K562 (cell line): ENCODE measurements around the gene RESP18. TPM values are rescaled to one million over a fixed set of nuclear protein-coding genes. Genes with fewer than 3 reads are reported as not detected.

Experiments
- C11orf30 ChIP-seq: fragments of 450-650 bp; IDR thresholded peaks from 2 replicates; pipeline ENCODE4 v1.6.1; 2016; ENCODE audit warnings: low read depth, mild to moderate bottlenecking
- EZH2 ChIP-seq: IDR thresholded peaks from 2 replicates; pipeline ENCODE4 v1.6.1; 2012; ENCODE audit warnings: low read depth, mild to moderate bottlenecking, inconsistent platforms, low read length, borderline replicate concordance
- FOXM1 ChIP-seq, 2 experiments: fragments of 450-650 bp in 1 of 2; sonication (generic) in 1 of 2; formaldehyde crosslinking in 1 of 2; IDR thresholded peaks; 2 replicates each; pipeline versions ENCODE4 v1.6.1 to v1.9.0; 2017 to 2022; ENCODE audit warnings: low read depth in 2 of 2, mild to moderate bottlenecking in 2 of 2, missing genetic modification reagents in 1 of 2, moderate library complexity in 1 of 2
- HMGN3 ChIP-seq: IDR thresholded peaks from 2 replicates; pipeline ENCODE4 v1.6.1; 2011; ENCODE audit warnings: borderline replicate concordance, low read depth, mild to moderate bottlenecking, mixed read lengths, low read length; ENCODE audit not compliant: insufficient read length; ENCODE audit errors: extremely low read depth
- LEF1 ChIP-seq: fragments of 450-650 bp; IDR thresholded peaks from 2 replicates; pipeline ENCODE4 v1.6.1; 2016; ENCODE audit warnings: mild to moderate bottlenecking
- MGA ChIP-seq: fragments of 450-650 bp; IDR thresholded peaks from 2 replicates; pipeline ENCODE4 v1.6.1; 2016; ENCODE audit warnings: mild to moderate bottlenecking, moderate library complexity
- PHF8 ChIP-seq: fragments of 200-600 bp; sonication (generic); IDR thresholded peaks from 2 replicates; pipeline ENCODE4 v1.6.1; 2012; ENCODE audit warnings: mixed run types, mild to moderate bottlenecking, inconsistent platforms, low read length, moderate library complexity, borderline replicate concordance
- PKNOX1 ChIP-seq: fragments of 450-650 bp; IDR thresholded peaks from 2 replicates; pipeline ENCODE4 v1.6.1; 2016
- POLR2A ChIP-seq: fragments of 450-650 bp; conservative IDR thresholded peaks from 2 replicates; pipeline ENCODE4 v1.6.1; 2016
- ZNF316 ChIP-seq: fragments of 450-650 bp; IDR thresholded peaks from 2 replicates; pipeline ENCODE4 v1.6.1; 2016
- ZNF766 ChIP-seq: fragments of 200-800 bp; sonication (Bioruptor generic); conservative IDR thresholded peaks from 2 replicates; pipeline ENCODE4 v1.6.1; 2016; ENCODE audit warnings: missing genetic modification characterization, missing compliant biosample characterization
- polyA plus RNA-seq, 8 experiments: library from polyadenylated mRNA; depleted of rRNA in 4 of 8; stranded (reverse) in 5 of 8; unstranded in 3 of 8; fragments of >200 nt; fragmentation: Nextera tagmentation in 2 of 8; fragmentation: Illumina TruSeq in 1 of 8; extraction: Ambion mirVana in 2 of 8; extraction: Trizol in 1 of 8; gene quantifications; 2 replicates each; pipeline versions ENCODE4 v1.2.1 to v1.2.3, GENCODE V29; 2011 to 2014; ENCODE audit warnings: inconsistent platforms in 1 of 8, missing spikeins in 1 of 8
- total RNA-seq, 7 experiments: library from RNA; depleted of rRNA in 6 of 7; stranded (reverse); fragments of >200 nt in 6 of 7; fragmentation: Illumina TruSeq in 2 of 7; extraction: Trizol in 2 of 7; gene quantifications; 2 replicates each; pipeline versions ENCODE4 v1.2.1 to v1.2.3, GENCODE V29; 2011 to 2021; ENCODE audit warnings: low replicate concordance in 1 of 7
- TF ChIP-seq, protein P1 (sequence below): sonication (generic); IDR thresholded peaks from 2 replicates; pipeline ENCODE4 v1.6.1; 2016
- TF ChIP-seq, protein P2 (sequence below): IDR thresholded peaks from 2 replicates; pipeline ENCODE4 v1.6.1; 2014; ENCODE audit warnings: antibody characterized with exemption

Gene RESP18
- total and polyA plus RNA-seq, 9 of the 15 experiments (the other 6 are each of a cell fraction or from before 2014, with no cell fraction given) = not detected

GRCh38 chr2:219278655-219279150, 53.8 kb downstream of the RESP18 start (continued):
- TF ChIP-seq PKNOX1 (peak; percentile 85; the same call in 1 of the 2 replicates), ZNF316 (peak; percentile 25; the same call in 1 of the 2 replicates), MGA (peak; percentile 24; the same call in 1 of the 2 replicates), HMGN3 (no peak), PHF8 (peak; percentile 33; the same call in 1 of the 2 replicates), LEF1 (0 out of 2 replicates have a peak, but pooled peaks have one; percentile 11), C11orf30 (peak; percentile 58; the same call in 1 of the 2 replicates), POLR2A (peak; percentile 62), EZH2 (no peak), FOXM1 (IDR thresholded peaks at IDR 0.05; ENCODE audit: low read depth) (no peak), FOXM1 (CRISPR knock-in tag; IDR thresholded peaks at IDR 0.05; ENCODE audit: low read depth) (no peak), ZNF766 (CRISPR knock-in tag) (no peak)
- TF ChIP-seq, protein P1, sequence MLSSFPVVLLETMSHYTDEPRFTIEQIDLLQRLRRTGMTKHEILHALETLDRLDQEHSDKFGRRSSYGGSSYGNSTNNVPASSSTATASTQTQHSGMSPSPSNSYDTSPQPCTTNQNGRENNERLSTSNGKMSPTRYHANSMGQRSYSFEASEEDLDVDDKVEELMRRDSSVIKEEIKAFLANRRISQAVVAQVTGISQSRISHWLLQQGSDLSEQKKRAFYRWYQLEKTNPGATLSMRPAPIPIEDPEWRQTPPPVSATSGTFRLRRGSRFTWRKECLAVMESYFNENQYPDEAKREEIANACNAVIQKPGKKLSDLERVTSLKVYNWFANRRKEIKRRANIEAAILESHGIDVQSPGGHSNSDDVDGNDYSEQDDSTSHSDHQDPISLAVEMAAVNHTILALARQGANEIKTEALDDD = 0 out of 2 replicates have a peak, but pooled peaks have one; percentile 49
- TF ChIP-seq, protein P2, sequence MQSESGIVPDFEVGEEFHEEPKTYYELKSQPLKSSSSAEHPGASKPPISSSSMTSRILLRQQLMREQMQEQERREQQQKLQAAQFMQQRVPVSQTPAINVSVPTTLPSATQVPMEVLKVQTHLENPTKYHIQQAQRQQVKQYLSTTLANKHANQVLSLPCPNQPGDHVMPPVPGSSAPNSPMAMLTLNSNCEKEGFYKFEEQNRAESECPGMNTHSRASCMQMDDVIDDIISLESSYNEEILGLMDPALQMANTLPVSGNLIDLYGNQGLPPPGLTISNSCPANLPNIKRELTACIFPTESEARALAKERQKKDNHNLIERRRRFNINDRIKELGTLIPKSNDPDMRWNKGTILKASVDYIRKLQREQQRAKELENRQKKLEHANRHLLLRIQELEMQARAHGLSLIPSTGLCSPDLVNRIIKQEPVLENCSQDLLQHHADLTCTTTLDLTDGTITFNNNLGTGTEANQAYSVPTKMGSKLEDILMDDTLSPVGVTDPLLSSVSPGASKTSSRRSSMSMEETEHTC = peak; percentile 53; the same call in 1 of the 2 replicates
